Smooth muscle cell (in vitro differentiated cells): ENCODE results near the gene C19orf81. TPM values are rescaled to one million over a fixed set of nuclear protein-coding genes. Genes with fewer than 3 reads are reported as not detected.

Experiments used
- DNase-seq: peaks from one replicate; lab custom pipeline; 2025; ENCODE audit not compliant: unreplicated experiment; lab: John Stamatoyannopoulos, UW
- H2AFZ ChIP-seq: fragments of 200-600 bp; sonication (generic); 2 replicates; pipeline ENCODE4 v1.6.0; 2016; ENCODE audit warnings: antibody characterized with exemption, low read depth, mild to moderate bottlenecking
- H3F3A ChIP-seq: fragments of 200-600 bp; sonication (generic); 2 replicates; pipeline ENCODE4 v1.6.0; 2017; ENCODE audit warnings: antibody characterized with exemption, low read depth
- H3K27ac ChIP-seq: fragments of 200-600 bp; sonication (generic); 2 replicates; pipeline ENCODE4 v1.5.1; 2016; ENCODE audit warnings: low read depth, mild to moderate bottlenecking
- H3K27me3 ChIP-seq: fragments of 200-600 bp; sonication (generic); 2 replicates; pipeline ENCODE4 v1.6.1; 2016; ENCODE audit warnings: low read depth, mild to moderate bottlenecking
- H3K36me3 ChIP-seq: fragments of 200-600 bp; sonication (generic); 2 replicates; pipeline ENCODE4 v1.5.1; 2016; ENCODE audit warnings: low read depth
- H3K4me1 ChIP-seq: fragments of 200-600 bp; sonication (generic); 2 replicates; pipeline ENCODE4 v1.5.1; 2016; ENCODE audit warnings: low read depth
- H3K4me2 ChIP-seq: fragments of 200-600 bp; sonication (generic); 2 replicates; pipeline ENCODE4 v1.6.0; 2016; ENCODE audit warnings: mild to moderate bottlenecking
- H3K4me3 ChIP-seq: fragments of 200-600 bp; sonication (generic); 2 replicates; pipeline ENCODE4 v1.5.1; 2016; ENCODE audit warnings: mild to moderate bottlenecking
- H3K79me2 ChIP-seq: fragments of 200-600 bp; sonication (generic); 2 replicates; pipeline ENCODE4 v1.6.0; 2016; ENCODE audit warnings: low read depth, mild to moderate bottlenecking
- H3K9ac ChIP-seq: fragments of 200-600 bp; sonication (generic); 2 replicates; pipeline ENCODE4 v1.6.0; 2016; ENCODE audit warnings: low read depth
- H3K9me3 ChIP-seq: fragments of 200-600 bp; sonication (generic); replicated peaks from 2 replicates; pipeline ENCODE4 v1.5.1; 2016; ENCODE audit warnings: low read depth
- H4K20me1 ChIP-seq: fragments of 200-600 bp; sonication (generic); 2 replicates; pipeline ENCODE4 v1.6.0; 2016; ENCODE audit warnings: low read depth
- WGBS: methylation state at CpG from one replicate; pipeline ENCODE4 v1.1.7; 2016; ENCODE audit warnings: low lambda C conversion rate; 5-methylcytosine and 5-hydroxymethylcytosine counted together
- polyA plus RNA-seq: library from polyadenylated mRNA; unstranded; fragments of >200 nt; fragmentation: Nextera tagmentation; extraction: Ambion mirVana; gene quantifications from 2 replicates; pipeline ENCODE4 v1.2.1, GENCODE V29; 2016
- total RNA-seq: library from RNA; depleted of rRNA; stranded (reverse); fragments of >200 nt; gene quantifications from 2 replicates; pipeline ENCODE4 v1.2.3, GENCODE V29; 2014
- TF ChIP-seq, protein P1 (sequence below): fragments of 200-600 bp; sonication (generic); IDR thresholded peaks from 2 replicates; pipeline ENCODE4 v1.5.1; 2017; ENCODE audit warnings: borderline replicate concordance, mild to moderate bottlenecking, antibody characterized with exemption; ENCODE audit not compliant: insufficient read depth, poor library complexity, severe bottlenecking

The C19orf81 gene
- total and polyA plus RNA-seq, 2 experiments from 2014 or later: 1.7 to 13.5 TPM

- whole genome bisulfite sequencing: 57% methylated on average over 8 of the region's 50 CpGs
- Histone ChIP-seq H3K4me2 (no peak overlapping the region), H3K9me3 (no peaks in the 10 kb centered on the region), H3K79me2 (no peaks in the 10 kb centered on the region), H3K9ac (no peak overlapping the region), H3K4me3 (no peak overlapping the region), H3K4me1 (no peaks in the 10 kb centered on the region), H3K27ac (no peak overlapping the region), H3F3A (no peaks in the 10 kb centered on the region), H2AFZ (no peak overlapping the region), H3K36me3 (no peaks in the 10 kb centered on the region), H4K20me1 (no peaks in the 10 kb centered on the region), H3K27me3 (peaks cover 72% of the 10 kb centered on the region)
- no peak for DNase-seq
- TF ChIP-seq, protein P1, sequence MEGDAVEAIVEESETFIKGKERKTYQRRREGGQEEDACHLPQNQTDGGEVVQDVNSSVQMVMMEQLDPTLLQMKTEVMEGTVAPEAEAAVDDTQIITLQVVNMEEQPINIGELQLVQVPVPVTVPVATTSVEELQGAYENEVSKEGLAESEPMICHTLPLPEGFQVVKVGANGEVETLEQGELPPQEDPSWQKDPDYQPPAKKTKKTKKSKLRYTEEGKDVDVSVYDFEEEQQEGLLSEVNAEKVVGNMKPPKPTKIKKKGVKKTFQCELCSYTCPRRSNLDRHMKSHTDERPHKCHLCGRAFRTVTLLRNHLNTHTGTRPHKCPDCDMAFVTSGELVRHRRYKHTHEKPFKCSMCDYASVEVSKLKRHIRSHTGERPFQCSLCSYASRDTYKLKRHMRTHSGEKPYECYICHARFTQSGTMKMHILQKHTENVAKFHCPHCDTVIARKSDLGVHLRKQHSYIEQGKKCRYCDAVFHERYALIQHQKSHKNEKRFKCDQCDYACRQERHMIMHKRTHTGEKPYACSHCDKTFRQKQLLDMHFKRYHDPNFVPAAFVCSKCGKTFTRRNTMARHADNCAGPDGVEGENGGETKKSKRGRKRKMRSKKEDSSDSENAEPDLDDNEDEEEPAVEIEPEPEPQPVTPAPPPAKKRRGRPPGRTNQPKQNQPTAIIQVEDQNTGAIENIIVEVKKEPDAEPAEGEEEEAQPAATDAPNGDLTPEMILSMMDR: no peak
Observed at GRCh38 chr19:50686310-50687032, 37.2 kb downstream of the C19orf81 start.

DNA sequence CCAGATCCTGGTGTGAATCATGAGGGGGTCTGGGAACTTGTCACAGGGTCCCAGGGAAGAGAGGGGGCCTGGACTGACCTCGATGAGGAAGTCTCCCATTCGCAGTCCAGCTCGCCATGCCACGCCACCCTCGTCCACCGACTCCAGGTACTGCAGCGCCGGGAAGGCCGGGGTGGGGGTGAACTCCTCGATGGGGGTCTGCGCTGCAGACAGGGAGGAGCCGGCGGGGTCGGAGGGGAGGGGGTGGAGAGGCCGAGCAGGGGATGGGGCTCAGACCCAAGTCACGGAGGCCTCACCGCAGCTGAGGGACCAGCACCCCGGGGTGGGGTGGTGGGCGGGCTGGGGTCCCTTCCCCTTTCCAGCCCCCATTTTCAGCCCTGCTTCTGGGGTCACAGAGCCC is 39.5 kb downstream of the C19orf81 start:
- H3K4me2 ChIP-seq: no peak overlapping the region
- no peaks in the 10 kb centered on the region for H3K36me3 ChIP-seq
- H3K27ac ChIP-seq: no peak overlapping the region
- no peaks in the 10 kb centered on the region for H3F3A ChIP-seq
- H3K27me3 ChIP-seq: peaks cover 91% of the 10 kb centered on the region
- H3K9ac ChIP-seq: no peak overlapping the region
- DNase-seq: no peak
- TF ChIP-seq, protein P1: no peak
- H3K9me3 ChIP-seq: no peaks in the 10 kb centered on the region
- no peak overlapping the region for H3K4me3 ChIP-seq
- H4K20me1 ChIP-seq: peaks cover 6% of the 10 kb centered on the region
- H3K79me2 ChIP-seq: no peaks in the 10 kb centered on the region
- H3K4me1 ChIP-seq: no peaks in the 10 kb centered on the region
- WGBS: 85% methylated on average over 17 of the region's 19 CpGs
- no peak overlapping the region for H2AFZ ChIP-seq

GRCh38 chr19:50690439-50690838 is 41.2 kb downstream of the C19orf81 start:
- Histone ChIP-seq H2AFZ (no peak overlapping the region), H3K9ac (no peak overlapping the region), H4K20me1 (peaks cover 15% of the 10 kb centered on the region), H3K4me3 (no peak overlapping the region), H3K27me3 (peaks cover 92% of the 10 kb centered on the region), H3K27ac (no peak overlapping the region), H3K4me1 (no peaks in the 10 kb centered on the region), H3K9me3 (no peaks in the 10 kb centered on the region), H3F3A (no peaks in the 10 kb centered on the region), H3K79me2 (no peaks in the 10 kb centered on the region), H3K4me2 (no peak overlapping the region), H3K36me3 (no peaks in the 10 kb centered on the region)
- DNase-seq: no peak
- TF ChIP-seq, protein P1: no peak
- 76% methylated on average over 7 of the region's 7 CpGs for WGBS
